Stimulated activated memory B cell treated with anti-CD40 and anti-IgM and Interleukin-4, amounts not matched to agents 10 μg/mL and 1 μg/mL and 100 μg/mL, for 72 hours (primary cell): ENCODE measurements around the gene HSDL1.
A peak's percentile ranks its signal among the peaks of the same experiment; 100 is the strongest.

Source experiments
- ATAC-seq: fragments of 150-1000 bp; cut with Tn5 transposase; 2 replicates; pipeline ENCODE4 v1.10.0; 2021
- H3K27ac Mint-ChIP-seq: one replicate; pipeline ENCODE4 v1.8.0; 2022; ENCODE audit warnings: mild to moderate bottlenecking, mixed read lengths
- H3K27me3 Mint-ChIP-seq: one replicate; pipeline ENCODE4 v1.8.0; 2022; ENCODE audit warnings: mixed read lengths
- H3K36me3 Mint-ChIP-seq: one replicate; pipeline ENCODE4 v1.8.0; 2022; ENCODE audit warnings: mixed read lengths
- H3K4me1 Mint-ChIP-seq: one replicate; pipeline ENCODE4 v1.8.0; 2022; ENCODE audit warnings: mixed read lengths
- H3K4me3 Mint-ChIP-seq: one replicate; pipeline ENCODE4 v1.8.0; 2022; ENCODE audit warnings: mild to moderate bottlenecking, moderate library complexity, mixed read lengths
- H3K9me3 Mint-ChIP-seq: one replicate; pipeline ENCODE4 v1.8.0; 2022; ENCODE audit warnings: mixed read lengths

HSDL1 gene

GRCh38 chr16:84109598-84110335 lies 35.2 kb downstream of the HSDL1 start:
- no peaks in the 10 kb centered on the region for H3K9me3 Mint-ChIP-seq
- H3K27ac Mint-ChIP-seq = no peak overlapping the region
- peaks cover 29% of the 10 kb centered on the region for H3K36me3 Mint-ChIP-seq
- H3K4me1 Mint-ChIP-seq = peaks cover 49% of the 10 kb centered on the region
- H3K4me3 Mint-ChIP-seq = no peak overlapping the region
- ATAC-seq = no peak
- no peaks in the 10 kb centered on the region for H3K27me3 Mint-ChIP-seq

- Mint-ChIP-seq H3K4me1 (peaks cover 41% of the 10 kb centered on the region), H3K27ac (no peak overlapping the region), H3K27me3 (no peaks in the 10 kb centered on the region), H3K36me3 (peaks cover 29% of the 10 kb centered on the region), H3K9me3 (no peaks in the 10 kb centered on the region), H3K4me3 (no peak overlapping the region)
- ATAC-seq = no peak
These were observed 37.1 kb downstream of the HSDL1 start for GRCh38 chr16:84107921-84108320.

GRCh38 chr16:84105948-84106740 lies 38.8 kb downstream of the HSDL1 start:
- Mint-ChIP-seq H3K36me3 (peaks cover 34% of the 10 kb centered on the region), H3K4me1 (peaks cover 33% of the 10 kb centered on the region), H3K4me3 (no peak overlapping the region), H3K9me3 (no peaks in the 10 kb centered on the region), H3K27ac (peak overlapping the region; percentile 2), H3K27me3 (no peaks in the 10 kb centered on the region)
- ATAC-seq = no peak

GRCh38 chr16:84105301-84105815 lies 39.6 kb downstream of the HSDL1 start:
- H3K4me1 Mint-ChIP-seq = peaks cover 26% of the 10 kb centered on the region
- H3K9me3 Mint-ChIP-seq = no peaks in the 10 kb centered on the region
- no peak overlapping the region for H3K27ac Mint-ChIP-seq
- no peaks in the 10 kb centered on the region for H3K27me3 Mint-ChIP-seq
- no peak for ATAC-seq
- peaks cover 27% of the 10 kb centered on the region for H3K36me3 Mint-ChIP-seq
- no peak overlapping the region for H3K4me3 Mint-ChIP-seq

- Mint-ChIP-seq H3K27ac (no peak overlapping the region), H3K9me3 (no peaks in the 10 kb centered on the region), H3K4me3 (no peak overlapping the region), H3K4me1 (peaks cover 29% of the 10 kb centered on the region), H3K27me3 (no peaks in the 10 kb centered on the region), H3K36me3 (peaks cover 32% of the 10 kb centered on the region)
- ATAC-seq = no peak
These were observed 40.7 kb downstream of the HSDL1 start for GRCh38 chr16:84104231-84104630.

- Mint-ChIP-seq H3K27ac (no peak overlapping the region), H3K36me3 (peaks cover 34% of the 10 kb centered on the region), H3K4me1 (peaks cover 30% of the 10 kb centered on the region), H3K9me3 (no peaks in the 10 kb centered on the region), H3K27me3 (no peaks in the 10 kb centered on the region), H3K4me3 (no peak overlapping the region)
- ATAC-seq = no peak
These were observed 41.3 kb downstream of the HSDL1 start for GRCh38 chr16:84103678-84104077.

- Mint-ChIP-seq H3K4me3 (no peak overlapping the region), H3K9me3 (no peaks in the 10 kb centered on the region), H3K27ac (no peak overlapping the region), H3K36me3 (peaks cover 51% of the 10 kb centered on the region), H3K27me3 (no peaks in the 10 kb centered on the region), H3K4me1 (peaks cover 7% of the 10 kb centered on the region)
- no peak for ATAC-seq
These were observed 46.0 kb downstream of the HSDL1 start for GRCh38 chr16:84098939-84099338.

- H3K9me3 Mint-ChIP-seq = no peaks in the 10 kb centered on the region
- no peak overlapping the region for H3K27ac Mint-ChIP-seq
- no peaks in the 10 kb centered on the region for H3K27me3 Mint-ChIP-seq
- peaks cover 7% of the 10 kb centered on the region for H3K4me1 Mint-ChIP-seq
- peaks cover 67% of the 10 kb centered on the region for H3K36me3 Mint-ChIP-seq
- H3K4me3 Mint-ChIP-seq = no peak overlapping the region
- ATAC-seq = no peak
These were observed 48.5 kb downstream of the HSDL1 start for GRCh38 chr16:84096447-84097005.

GRCh38 chr16:84095466-84095865 lies 49.5 kb downstream of the HSDL1 start:
- Mint-ChIP-seq H3K27me3 (no peaks in the 10 kb centered on the region), H3K4me1 (peaks cover 7% of the 10 kb centered on the region), H3K4me3 (no peak overlapping the region), H3K27ac (no peak overlapping the region), H3K9me3 (no peaks in the 10 kb centered on the region), H3K36me3 (peaks cover 78% of the 10 kb centered on the region)
- no peak for ATAC-seq

GRCh38 chr16:84093879-84094270 lies 51.1 kb downstream of the HSDL1 start:
- ATAC-seq = no peak
- Mint-ChIP-seq H3K27ac (no peak overlapping the region), H3K4me1 (peaks cover 8% of the 10 kb centered on the region), H3K4me3 (no peak overlapping the region), H3K27me3 (no peaks in the 10 kb centered on the region), H3K9me3 (no peaks in the 10 kb centered on the region), H3K36me3 (peaks cover 82% of the 10 kb centered on the region)

GRCh38 chr16:84093120-84093878 lies 51.7 kb downstream of the HSDL1 start:
- Mint-ChIP-seq H3K4me3 (no peak overlapping the region), H3K4me1 (peaks cover 14% of the 10 kb centered on the region)

GRCh38 chr16:84091460-84091859 lies 53.5 kb downstream of the HSDL1 start:
- Mint-ChIP-seq H3K27me3 (no peaks in the 10 kb centered on the region), H3K4me1 (peaks cover 31% of the 10 kb centered on the region), H3K9me3 (no peaks in the 10 kb centered on the region), H3K36me3 (peaks cover 89% of the 10 kb centered on the region), H3K27ac (no peak overlapping the region), H3K4me3 (no peak overlapping the region)
- ATAC-seq = no peak

More at GRCh38 chr16:84093120-84093878, 51.7 kb downstream of the HSDL1 start:
- Mint-ChIP-seq H3K27ac (no peak overlapping the region), H3K27me3 (no peaks in the 10 kb centered on the region), H3K9me3 (no peaks in the 10 kb centered on the region), H3K36me3 (peaks cover 84% of the 10 kb centered on the region)
- no peak for ATAC-seq

- no peak for ATAC-seq
- H3K4me1 Mint-ChIP-seq = peaks cover 40% of the 10 kb centered on the region
- H3K27ac Mint-ChIP-seq = no peak overlapping the region
- H3K4me3 Mint-ChIP-seq = no peak overlapping the region
- no peaks in the 10 kb centered on the region for H3K27me3 Mint-ChIP-seq
- peaks cover 90% of the 10 kb centered on the region for H3K36me3 Mint-ChIP-seq
- H3K9me3 Mint-ChIP-seq = no peaks in the 10 kb centered on the region
These were observed 54.8 kb downstream of the HSDL1 start for GRCh38 chr16:84090211-84090610.

GRCh38 chr16:84088695-84089395 lies 56.1 kb downstream of the HSDL1 start:
- Mint-ChIP-seq H3K36me3 (peaks cover 76% of the 10 kb centered on the region), H3K27me3 (no peaks in the 10 kb centered on the region), H3K27ac (peak overlapping the region; percentile 15), H3K9me3 (no peaks in the 10 kb centered on the region), H3K4me3 (peak overlapping the region; percentile 40), H3K4me1 (peaks cover 46% of the 10 kb centered on the region)
- peak; percentile 94 for ATAC-seq
